ENCODE measurements around the gene SELENOO. TPM values are rescaled to one million over a fixed set of nuclear protein-coding genes. Genes with fewer than 3 reads are reported as not detected.

SELENOO gene
- total and polyA plus RNA-seq, 2 donors from 2014 or later: 19.7 to 42.8 TPM

- TF ChIP-seq, protein P1, sequence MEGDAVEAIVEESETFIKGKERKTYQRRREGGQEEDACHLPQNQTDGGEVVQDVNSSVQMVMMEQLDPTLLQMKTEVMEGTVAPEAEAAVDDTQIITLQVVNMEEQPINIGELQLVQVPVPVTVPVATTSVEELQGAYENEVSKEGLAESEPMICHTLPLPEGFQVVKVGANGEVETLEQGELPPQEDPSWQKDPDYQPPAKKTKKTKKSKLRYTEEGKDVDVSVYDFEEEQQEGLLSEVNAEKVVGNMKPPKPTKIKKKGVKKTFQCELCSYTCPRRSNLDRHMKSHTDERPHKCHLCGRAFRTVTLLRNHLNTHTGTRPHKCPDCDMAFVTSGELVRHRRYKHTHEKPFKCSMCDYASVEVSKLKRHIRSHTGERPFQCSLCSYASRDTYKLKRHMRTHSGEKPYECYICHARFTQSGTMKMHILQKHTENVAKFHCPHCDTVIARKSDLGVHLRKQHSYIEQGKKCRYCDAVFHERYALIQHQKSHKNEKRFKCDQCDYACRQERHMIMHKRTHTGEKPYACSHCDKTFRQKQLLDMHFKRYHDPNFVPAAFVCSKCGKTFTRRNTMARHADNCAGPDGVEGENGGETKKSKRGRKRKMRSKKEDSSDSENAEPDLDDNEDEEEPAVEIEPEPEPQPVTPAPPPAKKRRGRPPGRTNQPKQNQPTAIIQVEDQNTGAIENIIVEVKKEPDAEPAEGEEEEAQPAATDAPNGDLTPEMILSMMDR (IDR thresholded peaks at IDR 0.05; ENCODE audit: borderline replicate concordance, extremely low read depth, insufficient read depth): no peak
- peaks cover 0 to 9% (median 6%) of the 10 kb centered on the region in 3 donors for H3K4me1 ChIP-seq (ENCODE audit: control insufficient read depth in 2 of 3, insufficient read depth in 2 of 3, low read depth in 1 of 3, low read length in 3 of 3)
- no peak for DNase-seq
- H3K27ac ChIP-seq (ENCODE audit: low read depth in 2 of 2, low read length in 2 of 2): no peak overlapping the region
- H3K27me3 ChIP-seq (ENCODE audit: control insufficient read depth, insufficient read depth, low read length): no peaks in the 10 kb centered on the region
- peak overlapping the region in 1 of 3 donors; percentile 39 for H3K4me3 ChIP-seq (ENCODE audit: low read length in 3 of 3)
- no peak for FAIRE-seq
- no peaks in the 10 kb centered on the region for H3K36me3 ChIP-seq (ENCODE audit: control insufficient read depth in 2 of 3, insufficient read depth in 3 of 3, low read length in 3 of 3)
- intact Hi-C loops (cut with DNase I): loop anchor here (5.0 kb wide), 1 partner anchor 77 kb away; no protein-coding TSS in a partner anchor
- H3K9ac ChIP-seq (ENCODE audit: low read length in 3 of 3): no peak overlapping the region
- no peaks in the 10 kb centered on the region for H3K9me3 ChIP-seq (ENCODE audit: control insufficient read depth in 2 of 3, insufficient read depth in 1 of 3, low read length in 3 of 3)
Observed at GRCh38 chr22:50260434-50260800, 59.6 kb downstream of the SELENOO start.

GRCh38 chr22:50260801-50261614 lies 60.2 kb downstream of the SELENOO start:
- Histone ChIP-seq H3K9ac (ENCODE audit: low read length in 3 of 3) (no peak overlapping the region), H3K4me1 (ENCODE audit: control insufficient read depth in 2 of 3, insufficient read depth in 2 of 3, low read depth in 1 of 3, low read length in 3 of 3) (peaks cover 0 to 9% (median 6%) of the 10 kb centered on the region in 3 donors), H3K27ac (ENCODE audit: low read depth in 2 of 2, low read length in 2 of 2) (no peak overlapping the region), H3K9me3 (ENCODE audit: control insufficient read depth in 2 of 3, insufficient read depth in 1 of 3, low read length in 3 of 3) (no peaks in the 10 kb centered on the region), H3K36me3 (ENCODE audit: control insufficient read depth in 2 of 3, insufficient read depth in 3 of 3, low read length in 3 of 3) (no peaks in the 10 kb centered on the region), H3K4me3 (ENCODE audit: low read length in 3 of 3) (peak overlapping the region; percentile 7 to 39 (median 17)), H3K27me3 (ENCODE audit: control insufficient read depth, insufficient read depth, low read length) (no peaks in the 10 kb centered on the region)
- intact Hi-C loops (cut with DNase I): loop anchor here (5.0 kb wide), 1 partner anchor 76 kb away; no protein-coding TSS in a partner anchor
- FAIRE-seq (no peak), DNase-seq (peak in 4 of 5 donors; percentile 44 to 75 (median 60))
- TF ChIP-seq, protein P1 (IDR thresholded peaks at IDR 0.05; ENCODE audit: borderline replicate concordance, extremely low read depth, insufficient read depth): no peak

DNA sequence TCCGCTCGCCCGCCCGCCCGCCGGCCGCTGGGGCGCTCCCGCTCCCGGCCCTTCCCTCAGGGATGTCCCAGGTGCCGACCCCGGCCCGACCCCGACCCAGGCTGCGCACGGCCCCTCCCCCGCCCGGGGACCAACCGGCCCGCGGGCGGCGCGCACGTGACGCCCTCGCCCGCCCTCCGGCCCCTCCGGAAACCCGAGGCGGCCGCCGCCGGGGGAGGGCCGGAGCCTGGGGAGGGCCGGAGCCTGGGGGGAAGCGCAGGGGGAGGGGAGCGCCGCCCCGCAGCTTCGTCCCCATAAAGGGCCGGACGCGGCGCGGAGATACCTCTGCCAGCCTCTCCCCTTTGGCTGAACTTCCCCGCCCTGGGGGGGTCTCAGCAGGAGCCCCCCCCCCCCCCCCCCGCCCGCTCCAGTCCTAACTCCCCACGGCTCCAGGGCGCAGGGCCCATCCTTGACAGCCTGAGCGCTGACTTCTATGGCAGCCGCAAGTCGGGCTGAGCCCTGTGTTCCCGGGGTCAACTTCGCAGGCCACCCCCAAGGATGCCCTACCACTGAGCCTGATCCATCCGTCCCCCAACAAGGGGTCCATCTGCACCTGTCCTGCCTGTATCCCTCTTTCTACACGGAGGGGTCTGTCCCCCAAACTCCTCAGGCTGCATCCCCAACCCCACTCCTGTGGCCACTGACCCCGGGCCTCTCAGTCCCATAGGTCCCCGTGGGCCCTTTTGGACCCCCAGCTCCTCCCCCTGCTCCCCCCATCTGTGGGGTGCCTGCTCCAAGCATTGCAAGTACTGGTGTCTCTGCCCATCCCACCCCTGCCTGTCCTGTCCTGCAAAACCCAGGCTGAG lies 61.0 kb downstream of the SELENOO start, which contains the start of gene MAPK12:
MAPK12 (minus strand) TSS at position 69 of the 845 bp plus-strand sequence. CDS start 174 bp downstream, outside the sequence.
- intact Hi-C loops (cut with DNase I): loop anchor here (5.0 kb wide), 1 partner anchor 75 kb away; no protein-coding TSS in a partner anchor

More for the DNA sequence above, 61.0 kb downstream of the SELENOO start, which contains the start of gene MAPK12:
- Histone ChIP-seq H3K9me3 (ENCODE audit: control insufficient read depth in 2 of 3, insufficient read depth in 1 of 3, low read length in 3 of 3) (no peaks in the 10 kb centered on the region), H3K36me3 (ENCODE audit: control insufficient read depth in 2 of 3, insufficient read depth in 3 of 3, low read length in 3 of 3) (no peaks in the 10 kb centered on the region), H3K4me3 (ENCODE audit: low read length in 3 of 3) (peak within 1 kb of the TSS; percentile 7 to 39 (median 17)), H3K9ac (ENCODE audit: low read length in 3 of 3) (no peak within 1 kb of the TSS), H3K27me3 (ENCODE audit: control insufficient read depth, insufficient read depth, low read length) (no peaks in the 10 kb centered on the region), H3K27ac (ENCODE audit: low read depth in 2 of 2, low read length in 2 of 2) (no peak within 1 kb of the TSS), H3K4me1 (ENCODE audit: control insufficient read depth in 2 of 3, insufficient read depth in 2 of 3, low read depth in 1 of 3, low read length in 3 of 3) (peaks cover 0 to 9% (median 6%) of the 10 kb centered on the region in 3 donors)
- TF ChIP-seq, protein P1 (IDR thresholded peaks at IDR 0.05; ENCODE audit: borderline replicate concordance, extremely low read depth, insufficient read depth): no peak
- DNase-seq (peak in 4 of 5 donors; percentile 36 to 81 (median 65)), FAIRE-seq (no peak)
